HepG2 (cell line): Measurements from ENCODE around the gene KMT2B. TPM values are rescaled to one million over a fixed set of nuclear protein-coding genes. Genes with fewer than 3 reads are reported as not detected.
A peak's percentile ranks its signal among the peaks of the same experiment; 100 is the strongest.

Experiments
- CENPX ChIP-seq: sonication (generic); formaldehyde crosslinking; IDR thresholded peaks from 2 replicates; pipeline ENCODE4 v1.9.0; 2021; ENCODE audit warnings: mild to moderate bottlenecking, missing genetic modification reagents, moderate library complexity
- GABPA ChIP-seq, 2 experiments: IDR thresholded peaks; 2 replicates each; pipeline ENCODE4 v1.6.1; 2011 to 2016; ENCODE audit warnings: low read depth in 2 of 2, low read length in 1 of 2, missing biosample characterization in 1 of 2, missing genetic modification characterization in 1 of 2
- HES4 ChIP-seq: sonication (generic); formaldehyde crosslinking; IDR thresholded peaks from 2 replicates; pipeline ENCODE4 v1.9.0; 2021; ENCODE audit warnings: mild to moderate bottlenecking, missing genetic modification reagents, borderline replicate concordance
- HNRNPK ChIP-seq: fragments of 200-400 bp; formaldehyde crosslinking; IDR thresholded peaks from 2 replicates; pipeline ENCODE4 v1.6.1; 2018; ENCODE audit warnings: low read length, low read depth, moderate library complexity, mild to moderate bottlenecking; ENCODE audit not compliant: poor library complexity, severe bottlenecking
- MAFG ChIP-seq: sonication (generic); formaldehyde crosslinking; IDR thresholded peaks from 2 replicates; pipeline ENCODE4 v1.5.1; 2020; ENCODE audit warnings: mild to moderate bottlenecking, missing genetic modification reagents
- MNT ChIP-seq: fragments of 450-650 bp; IDR thresholded peaks from 2 replicates; pipeline ENCODE4 v1.6.1; 2016
- NCOA1 ChIP-seq: sonication (generic); formaldehyde crosslinking; IDR thresholded peaks from 2 replicates; pipeline ENCODE4 v1.9.0; 2021; ENCODE audit warnings: missing genetic modification reagents
- NFATC3 ChIP-seq: sonication (generic); formaldehyde crosslinking; IDR thresholded peaks from 2 replicates; pipeline ENCODE4 v1.5.1; 2020; ENCODE audit warnings: mild to moderate bottlenecking, missing genetic modification reagents
- PRPF4 ChIP-seq: fragments of 200-400 bp; formaldehyde crosslinking; IDR thresholded peaks from 2 replicates; pipeline ENCODE4 v1.6.1; 2016; ENCODE audit warnings: low read length, low read depth; ENCODE audit not compliant: poor library complexity, severe bottlenecking
- ZBTB2 ChIP-seq: sonication (generic); formaldehyde crosslinking; IDR thresholded peaks from 2 replicates; pipeline ENCODE4 v1.8.0; 2022; ENCODE audit warnings: low read depth, missing genetic modification reagents
- ZGPAT ChIP-seq: IDR thresholded peaks from 2 replicates; pipeline ENCODE4 v1.6.1; 2016; ENCODE audit warnings: mild to moderate bottlenecking
- ZNF10 ChIP-seq: sonication (generic); formaldehyde crosslinking; IDR thresholded peaks from 2 replicates; pipeline ENCODE4 v1.4.0; 2020; ENCODE audit warnings: mild to moderate bottlenecking, low read depth, missing genetic modification reagents, borderline replicate concordance
- ZNF251 ChIP-seq: sonication (generic); formaldehyde crosslinking; IDR thresholded peaks from 2 replicates; pipeline ENCODE4 v1.9.0; 2021; ENCODE audit warnings: mild to moderate bottlenecking, missing genetic modification reagents
- ZNF256 ChIP-seq: sonication (generic); formaldehyde crosslinking; conservative IDR thresholded peaks from 2 replicates; pipeline ENCODE4 v1.4.0; 2020; ENCODE audit warnings: missing genetic modification reagents
- ZNF30 ChIP-seq: sonication (generic); formaldehyde crosslinking; IDR thresholded peaks from 2 replicates; pipeline ENCODE4 v1.5.0; 2020; ENCODE audit warnings: mild to moderate bottlenecking, missing genetic modification reagents
- ZNF451 ChIP-seq: sonication (generic); formaldehyde crosslinking; IDR thresholded peaks from 2 replicates; pipeline ENCODE4 v1.5.0; 2020; ENCODE audit warnings: mild to moderate bottlenecking, missing genetic modification reagents
- ZNF580 ChIP-seq: IDR thresholded peaks from 2 replicates; pipeline ENCODE4 v1.6.1; 2016; ENCODE audit warnings: low read depth, borderline replicate concordance
- ZNF639 ChIP-seq: conservative IDR thresholded peaks from 2 replicates; pipeline ENCODE4 v1.6.1; 2018; ENCODE audit warnings: missing genetic modification reagents
- ZNF720 ChIP-seq: sonication (generic); formaldehyde crosslinking; IDR thresholded peaks from 2 replicates; pipeline ENCODE4 v1.4.0; 2020; ENCODE audit warnings: missing genetic modification reagents
- polyA plus RNA-seq, 8 experiments: library from polyadenylated mRNA; depleted of rRNA in 3 of 8; stranded (reverse) in 7 of 8; unstranded in 1 of 8; fragments of >200 nt; fragmentation: Illumina TruSeq in 4 of 8; extraction: Trizol in 4 of 8; gene quantifications; 2 replicates each; pipeline versions ENCODE4 v1.2.1 to v1.2.3, GENCODE V29; 2011 to 2016; ENCODE audit warnings: low read depth in 4 of 8, missing spikeins in 1 of 8, mixed read lengths in 1 of 8; ENCODE audit not compliant: insufficient read depth in 1 of 8
- total RNA-seq, 5 experiments: library from RNA; depleted of rRNA; stranded (reverse); fragments of >200 nt; fragmentation: Illumina TruSeq; extraction: Trizol; gene quantifications; 2 replicates each; pipeline ENCODE4 v1.2.3, GENCODE V29; 2016; ENCODE audit warnings: low read depth in 1 of 5

KMT2B gene
- total and polyA plus RNA-seq, 2 of the 13 experiments (the other 11 are each of a cell fraction or from before 2014, with no cell fraction given), result 6.2 to 16.9 TPM

GRCh38 chr19:35745328-35746086 lies 27.7 kb downstream of the KMT2B start, which contains the start of the genes PSENEN and U2AF1L4 (continued):
- no peak for TF ChIP-seq MNT
- TF ChIP-seq ZNF30, result no peak
- no peak for TF ChIP-seq ZBTB2 (CRISPR knock-in tag)
- TF ChIP-seq GABPA (IDR thresholded peaks at IDR 0.05; ENCODE audit: low read depth, low read length), result peak; percentile 79
- peak; percentile 94 for TF ChIP-seq GABPA (CRISPR knock-in tag; IDR thresholded peaks at IDR 0.05; ENCODE audit: low read depth)
- TF ChIP-seq ZNF256 (CRISPR knock-in tag), result no peak
- no peak for TF ChIP-seq ZNF580 (CRISPR knock-in tag)
- no peak for TF ChIP-seq ZNF10 (CRISPR knock-in tag)
- no peak for TF ChIP-seq HES4 (CRISPR knock-in tag)
- 0 out of 2 replicates have a peak, but pooled peaks have one; percentile 59 for TF ChIP-seq NFATC3
- TF ChIP-seq ZNF639 (CRISPR knock-in tag), result no peak
- no peak for TF ChIP-seq PRPF4
- no peak for TF ChIP-seq CENPX
- TF ChIP-seq ZNF451 (CRISPR knock-in tag), result no peak
- TF ChIP-seq MAFG (CRISPR knock-in tag), result no peak
- TF ChIP-seq ZNF720 (CRISPR knock-in tag), result no peak
- no peak for TF ChIP-seq HNRNPK
- TF ChIP-seq ZGPAT, result no peak; the same call in 1 of the 2 replicates
- no peak for TF ChIP-seq ZNF251 (CRISPR knock-in tag)
- TF ChIP-seq NCOA1 (CRISPR knock-in tag), result no peak
